IPS-15b (cell line): ENCODE results near the gene GMDS.
A peak's percentile ranks its signal among the peaks of the same experiment; 100 is the strongest.

ENCODE experiments used
- H3K27me3 ChIP-seq: one replicate; pipeline ENCODE4 v1.6.1; 2013; ENCODE audit warnings: low read length; ENCODE audit not compliant: control insufficient read depth, insufficient read depth
- H3K36me3 ChIP-seq: one replicate; pipeline ENCODE4 v1.6.1; 2013; ENCODE audit warnings: low read length; ENCODE audit not compliant: control insufficient read depth, insufficient read depth
- H3K4me1 ChIP-seq: one replicate; pipeline ENCODE4 v1.6.1; 2013; ENCODE audit warnings: mild to moderate bottlenecking, low read length; ENCODE audit not compliant: control insufficient read depth, insufficient read depth
- H3K4me3 ChIP-seq: one replicate; pipeline ENCODE4 v1.5.1; 2013; ENCODE audit warnings: low read depth, low read length
- H3K9ac ChIP-seq: one replicate; pipeline ENCODE4 v1.6.1; 2013; ENCODE audit warnings: low read depth, mild to moderate bottlenecking, low read length
- H3K9me3 ChIP-seq: one replicate; pipeline ENCODE4 v1.6.1; 2013; ENCODE audit warnings: mild to moderate bottlenecking, low read length; ENCODE audit not compliant: control insufficient read depth, insufficient read depth

The GMDS gene

GRCh38 chr6:2245103-2245876 is at the start of gene GMDS:
GMDS (minus strand) TSS chr6:2245605.
- Histone ChIP-seq H3K27me3 (no peaks in the 10 kb centered on the region), H3K36me3 (no peaks in the 10 kb centered on the region), H3K4me1 (peaks cover 20% of the 10 kb centered on the region), H3K4me3 (peak within 1 kb of the TSS; percentile 85), H3K9ac (peak within 1 kb of the TSS; percentile 71), H3K9me3 (no peaks in the 10 kb centered on the region)

DNA sequence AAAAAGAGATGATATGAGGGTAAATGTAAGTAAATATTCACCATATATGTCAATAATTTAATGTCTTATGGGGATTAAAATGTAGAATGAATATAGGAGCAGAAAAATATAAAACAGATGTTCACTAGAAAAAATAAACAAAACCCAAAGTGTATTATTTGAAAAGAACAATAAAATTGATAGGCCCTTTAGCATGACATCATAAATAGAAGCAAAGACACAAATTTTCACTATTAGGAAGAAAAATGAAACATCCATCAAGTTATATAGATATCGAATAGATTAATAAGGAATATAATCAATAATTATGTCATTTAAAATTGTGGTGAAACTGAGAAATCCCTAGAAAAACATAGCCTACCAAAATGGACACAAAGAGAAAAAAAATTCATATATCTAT is 40.1 kb upstream of the GMDS start:
- no peaks in the 10 kb centered on the region for H3K27me3 ChIP-seq
- no peaks in the 10 kb centered on the region for H3K36me3 ChIP-seq
- no peak overlapping the region for H3K9ac ChIP-seq
- H3K9me3 ChIP-seq: no peaks in the 10 kb centered on the region
- H3K4me1 ChIP-seq: no peaks in the 10 kb centered on the region
- H3K4me3 ChIP-seq: no peak overlapping the region

GRCh38 chr6:2275892-2276242 is 30.5 kb upstream of the GMDS start:
- Histone ChIP-seq H3K4me3 (no peak overlapping the region), H3K27me3 (no peaks in the 10 kb centered on the region), H3K36me3 (no peaks in the 10 kb centered on the region), H3K4me1 (no peaks in the 10 kb centered on the region), H3K9ac (no peak overlapping the region), H3K9me3 (no peaks in the 10 kb centered on the region)

DNA sequence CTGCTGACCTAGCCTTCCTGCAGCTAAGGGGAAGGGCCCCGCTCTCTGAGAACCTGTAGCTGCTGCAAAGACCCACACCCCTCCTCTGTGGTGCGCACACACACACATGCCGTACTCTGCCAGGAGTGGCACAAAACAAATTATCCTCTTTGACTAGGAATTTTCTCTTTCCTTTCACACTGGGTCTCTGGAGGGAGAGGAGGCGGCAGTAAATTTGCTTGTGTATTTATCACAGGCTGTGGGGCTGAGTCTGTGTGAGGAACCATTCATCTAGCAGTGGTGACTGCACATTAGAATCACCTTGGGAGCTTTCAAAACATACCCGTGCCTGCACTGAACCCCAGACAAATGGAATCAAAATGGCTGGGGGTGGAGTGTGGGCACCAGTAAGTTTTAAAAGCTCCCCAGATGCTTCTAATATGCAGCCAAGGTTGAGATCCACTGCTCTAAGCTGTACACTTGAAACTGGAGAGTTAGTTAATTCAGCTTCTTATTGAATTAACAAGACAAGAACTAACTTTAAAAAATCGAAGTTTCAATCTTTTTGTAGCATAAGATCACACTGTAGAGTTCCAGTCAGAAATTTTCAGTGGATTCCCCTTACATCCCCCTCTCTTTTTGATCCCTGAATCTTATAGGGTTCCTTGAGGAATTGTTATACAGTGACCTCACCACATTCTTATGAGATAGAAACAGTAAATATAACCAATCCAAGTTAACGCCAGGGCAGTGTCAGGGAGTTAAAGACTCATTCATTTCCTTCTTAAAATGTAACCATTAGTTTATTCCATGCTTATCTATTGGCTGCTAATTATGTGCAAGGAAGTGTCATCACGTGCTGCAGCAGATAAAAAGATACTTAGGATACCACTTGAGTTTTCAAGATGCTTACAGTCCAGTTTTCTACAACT is 29.8 kb upstream of the GMDS start:
- Histone ChIP-seq H3K4me1 (no peaks in the 10 kb centered on the region), H3K36me3 (no peaks in the 10 kb centered on the region), H3K9ac (no peak overlapping the region), H3K4me3 (no peak overlapping the region), H3K9me3 (no peaks in the 10 kb centered on the region), H3K27me3 (no peaks in the 10 kb centered on the region)

DNA sequence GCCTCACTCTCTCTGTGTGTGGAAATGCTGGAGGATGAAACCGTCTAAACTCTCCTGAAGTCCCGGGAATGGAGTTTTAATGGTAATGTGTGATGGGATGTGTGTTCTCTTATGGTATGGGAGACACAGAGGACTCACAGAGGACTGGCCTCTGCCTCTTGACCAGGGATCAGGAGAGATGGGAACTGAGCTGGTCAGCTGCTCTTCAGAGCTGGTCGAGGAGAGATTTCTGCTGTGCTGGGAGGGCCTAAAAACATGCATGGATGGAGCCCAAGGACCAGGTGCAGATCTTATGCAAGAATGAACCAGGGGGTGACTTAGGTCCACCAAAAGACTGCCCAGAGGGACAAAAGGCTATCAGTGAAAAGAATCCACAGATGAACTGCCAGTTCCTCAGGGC is 27.3 kb upstream of the GMDS start:
- no peak overlapping the region for H3K9ac ChIP-seq
- no peaks in the 10 kb centered on the region for H3K4me1 ChIP-seq
- no peaks in the 10 kb centered on the region for H3K36me3 ChIP-seq
- H3K9me3 ChIP-seq: no peaks in the 10 kb centered on the region
- no peak overlapping the region for H3K4me3 ChIP-seq
- H3K27me3 ChIP-seq: no peaks in the 10 kb centered on the region

GRCh38 chr6:2270054-2270453 is 24.6 kb upstream of the GMDS start:
- no peaks in the 10 kb centered on the region for H3K4me1 ChIP-seq
- H3K4me3 ChIP-seq: no peak overlapping the region
- H3K9me3 ChIP-seq: no peaks in the 10 kb centered on the region
- no peak overlapping the region for H3K9ac ChIP-seq
- H3K27me3 ChIP-seq: no peaks in the 10 kb centered on the region
- no peaks in the 10 kb centered on the region for H3K36me3 ChIP-seq

GRCh38 chr6:2266841-2267240 is 21.4 kb upstream of the GMDS start:
- no peak overlapping the region for H3K4me3 ChIP-seq

DNA sequence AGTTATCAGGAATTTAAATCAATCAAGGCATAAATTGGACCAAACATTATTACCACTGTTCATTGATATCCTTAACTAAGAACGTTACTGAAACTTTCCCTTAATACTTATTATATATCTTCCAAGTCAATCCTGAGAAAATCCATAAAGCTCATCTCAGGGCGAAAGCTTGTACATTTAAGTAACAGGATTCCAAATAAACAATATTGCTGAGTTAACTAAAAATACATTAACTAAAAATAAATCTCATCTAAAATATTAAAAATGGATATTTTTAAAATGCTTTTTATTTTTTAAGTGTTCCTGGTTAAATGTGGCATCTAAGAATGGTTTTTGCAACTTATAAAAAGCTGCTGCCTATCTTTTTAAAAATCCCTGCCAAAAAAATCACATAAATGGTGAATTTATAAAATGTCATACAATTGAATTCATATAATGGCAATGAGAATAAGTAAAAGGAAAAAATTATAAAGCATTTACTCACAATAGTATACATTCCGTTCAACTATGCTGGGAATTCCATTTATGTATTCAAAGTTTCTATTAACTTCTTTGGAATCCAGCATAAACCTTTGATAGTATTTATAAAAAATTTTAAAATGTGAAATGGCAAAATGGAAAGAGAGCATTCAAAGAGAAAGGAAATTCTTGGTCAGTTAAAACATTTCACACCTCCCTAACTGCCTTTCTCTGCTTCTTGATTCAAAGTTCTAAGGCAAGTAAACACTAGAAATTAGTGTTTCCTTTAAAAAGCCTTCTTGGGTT is 20.8 kb upstream of the GMDS start:
- H3K4me3 ChIP-seq: no peak overlapping the region
- no peaks in the 10 kb centered on the region for H3K4me1 ChIP-seq
- H3K27me3 ChIP-seq: no peaks in the 10 kb centered on the region
- H3K36me3 ChIP-seq: no peaks in the 10 kb centered on the region
- H3K9me3 ChIP-seq: no peaks in the 10 kb centered on the region
- H3K9ac ChIP-seq: no peak overlapping the region

More at GRCh38 chr6:2266841-2267240, 21.4 kb upstream of the GMDS start:
- Histone ChIP-seq H3K4me1 (no peaks in the 10 kb centered on the region), H3K36me3 (no peaks in the 10 kb centered on the region), H3K27me3 (no peaks in the 10 kb centered on the region), H3K9ac (no peak overlapping the region), H3K9me3 (no peaks in the 10 kb centered on the region)

- Histone ChIP-seq H3K9ac (no peak overlapping the region), H3K4me1 (no peaks in the 10 kb centered on the region), H3K36me3 (no peaks in the 10 kb centered on the region), H3K4me3 (no peak overlapping the region), H3K27me3 (no peaks in the 10 kb centered on the region), H3K9me3 (no peaks in the 10 kb centered on the region)
These were observed 19.5 kb upstream of the GMDS start for GRCh38 chr6:2264932-2265331.

GRCh38 chr6:2263896-2264295 is 18.5 kb upstream of the GMDS start:
- Histone ChIP-seq H3K36me3 (no peaks in the 10 kb centered on the region), H3K4me1 (no peaks in the 10 kb centered on the region), H3K4me3 (no peak overlapping the region), H3K9ac (no peak overlapping the region), H3K27me3 (no peaks in the 10 kb centered on the region), H3K9me3 (no peaks in the 10 kb centered on the region)

GRCh38 chr6:2259574-2259973 is 14.2 kb upstream of the GMDS start:
- no peak overlapping the region for H3K4me3 ChIP-seq
- no peak overlapping the region for H3K9ac ChIP-seq
- no peaks in the 10 kb centered on the region for H3K4me1 ChIP-seq
- no peaks in the 10 kb centered on the region for H3K9me3 ChIP-seq
- H3K27me3 ChIP-seq: no peaks in the 10 kb centered on the region
- no peaks in the 10 kb centered on the region for H3K36me3 ChIP-seq
